H1 (cell line): ENCODE measurements around the gene TLR5. TPM values are rescaled to one million over a fixed set of nuclear protein-coding genes. Genes with fewer than 3 reads are reported as not detected.

Source experiments
- CTCF ChIA-PET: fragments of 300-600 bp; sonication (Branson Sonifier 250); formaldehyde crosslinking; loops from one replicate; lab custom pipeline; 2021; ENCODE audit not compliant: partially characterized antibody; lab: Charles Lee
- POLR2A ChIA-PET: fragments of 300-600 bp; sonication (Branson Sonifier 250); formaldehyde crosslinking; loops from one replicate; lab custom pipeline; 2021; ENCODE audit warnings: inconsistent platforms; ENCODE audit not compliant: partially characterized antibody; lab: Charles Lee
- DNase-seq, 2 experiments: peaks; one replicate each; pipeline versions ENCODE4 v3.0.0 to v3.0.0-alpha.2; 2010 to 2022; ENCODE audit warnings: low spot score in 2 of 2, low read depth in 1 of 2, mixed read lengths in 1 of 2
- FAIRE-seq: peaks from 2 replicates; lab custom pipeline; 2011; peaks lifted over from hg19 to GRCh38; lab: Jason Lieb, UNC
- H2AFZ ChIP-seq: 2 replicates; pipeline ENCODE4 v1.8.1; 2012; ENCODE audit warnings: low read length, inconsistent platforms
- H2AK5ac ChIP-seq: 2 replicates; pipeline ENCODE4 v1.6.1; 2013; ENCODE audit warnings: low read depth, low read length
- H2BK120ac ChIP-seq: replicated peaks from 2 replicates; pipeline ENCODE3; 2013; ENCODE audit warnings: low read depth, low read length, inconsistent platforms
- H2BK12ac ChIP-seq: 2 replicates; pipeline ENCODE4 v1.6.1; 2013; ENCODE audit warnings: low read depth, low read length
- H2BK15ac ChIP-seq: 2 replicates; pipeline ENCODE4 v1.6.1; 2013; ENCODE audit warnings: low read length
- H2BK20ac ChIP-seq: 2 replicates; pipeline ENCODE4 v1.6.1; 2013; ENCODE audit warnings: low read length
- H2BK5ac ChIP-seq: 2 replicates; pipeline ENCODE4 v1.6.1; 2013; ENCODE audit warnings: low read depth, low read length
- H3K14ac ChIP-seq: 2 replicates; pipeline ENCODE4 v1.6.1; 2013; ENCODE audit warnings: inconsistent platforms; ENCODE audit not compliant: insufficient read length
- H3K18ac ChIP-seq: 2 replicates; pipeline ENCODE4 v1.6.1; 2013; ENCODE audit warnings: low read length; ENCODE audit errors: extremely low read depth
- H3K23ac ChIP-seq: 2 replicates; pipeline ENCODE4 v1.6.1; 2013; ENCODE audit warnings: inconsistent platforms; ENCODE audit not compliant: insufficient read length
- H3K23me2 ChIP-seq: 2 replicates; pipeline ENCODE4 v1.6.1; 2013; ENCODE audit warnings: low read depth, low read length
- H3K27ac ChIP-seq: 2 replicates; pipeline ENCODE4 v1.6.1; 2011; ENCODE audit warnings: low read depth, low read length, inconsistent platforms
- H3K27me3 ChIP-seq, 4 experiments: replicated peaks in 1 of 4; 1 replicate in 1 of 4; 2 replicates in 3 of 4; pipeline versions ENCODE4 v1.6.1 to v1.8.1; 2011 to 2013; ENCODE audit warnings: low read length in 3 of 4, mild to moderate bottlenecking in 3 of 4, inconsistent platforms in 2 of 4, mixed read lengths in 2 of 4, moderate library complexity in 1 of 4; ENCODE audit not compliant: control insufficient read depth in 3 of 4, insufficient read depth in 3 of 4; ENCODE audit errors: extremely low read depth in 1 of 4
- H3K36me3 ChIP-seq, 4 experiments: 2 replicates each; pipeline versions ENCODE4 v1.6.1 to v1.8.1; 2011 to 2013; ENCODE audit warnings: mild to moderate bottlenecking in 4 of 4, low read length in 3 of 4, moderate library complexity in 2 of 4, control low read depth in 1 of 4, inconsistent platforms in 1 of 4; ENCODE audit not compliant: insufficient read depth in 4 of 4, control insufficient read depth in 2 of 4
- H3K4ac ChIP-seq: replicated peaks from 2 replicates; pipeline ENCODE3; 2013; ENCODE audit warnings: low read length, low read depth, mixed read lengths, inconsistent platforms; ENCODE audit not compliant: insufficient read length
- H3K4me1 ChIP-seq, 4 experiments: replicated peaks in 1 of 4; 1 replicate in 1 of 4; 2 replicates in 3 of 4; pipeline versions ENCODE4 v1.6.1 to v1.8.1; 2011 to 2013; ENCODE audit warnings: low read length in 3 of 4, inconsistent platforms in 2 of 4, mixed read lengths in 1 of 4; ENCODE audit not compliant: insufficient read depth in 4 of 4, control insufficient read depth in 3 of 4
- H3K4me2 ChIP-seq, 2 experiments: 2 replicates each; pipeline versions ENCODE4 v1.6.1 to v1.8.1; 2011 to 2013; ENCODE audit warnings: low read depth in 2 of 2, low read length in 2 of 2, control low read depth in 1 of 2, inconsistent platforms in 1 of 2, mild to moderate bottlenecking in 1 of 2; ENCODE audit not compliant: insufficient read depth in 1 of 2
- H3K4me3 ChIP-seq, 4 experiments: fragments of 200-600, 300-600 bp in 1 of 4; sonication (generic), shearing (Covaris generic), sonication (Bioruptor Twin) in 1 of 4; 2 replicates each; pipeline versions ENCODE4 v1.5.1 to v1.8.1; 2011 to 2016; ENCODE audit warnings: low read length in 4 of 4, low read depth in 3 of 4, control low read depth in 2 of 4, inconsistent platforms in 2 of 4, mild to moderate bottlenecking in 2 of 4, mixed read lengths in 1 of 4, moderate library complexity in 1 of 4; ENCODE audit not compliant: insufficient read depth in 2 of 4; ENCODE audit errors: extremely low read depth in 1 of 4
- H3K56ac ChIP-seq: replicated peaks from 2 replicates; pipeline ENCODE3; 2013; ENCODE audit warnings: low read depth, mild to moderate bottlenecking, mixed read lengths, low read length, inconsistent platforms; ENCODE audit not compliant: insufficient read length
- H3K79me1 ChIP-seq: 2 replicates; pipeline ENCODE4 v1.6.1; 2013; ENCODE audit warnings: low read depth, low read length, control low read depth
- H3K79me2 ChIP-seq, 2 experiments: 2 replicates each; pipeline versions ENCODE4 v1.6.1 to v1.8.1; 2012 to 2013; ENCODE audit warnings: low read length in 2 of 2, mild to moderate bottlenecking in 2 of 2, inconsistent platforms in 1 of 2; ENCODE audit not compliant: insufficient read depth in 2 of 2, control insufficient read depth in 1 of 2
- H3K9ac ChIP-seq, 4 experiments: replicated peaks in 1 of 4; 1 replicate in 1 of 4; 2 replicates in 3 of 4; pipeline versions ENCODE4 v1.6.1 to v1.8.1; 2011 to 2013; ENCODE audit warnings: low read depth in 3 of 4, low read length in 3 of 4, control low read depth in 2 of 4, mild to moderate bottlenecking in 2 of 4, moderate library complexity in 2 of 4, inconsistent platforms in 1 of 4; ENCODE audit errors: extremely low read depth in 1 of 4
- H3K9me3 ChIP-seq, 2 experiments: 2 replicates each; pipeline versions ENCODE4 v1.6.1 to v1.8.1; 2012 to 2013; ENCODE audit warnings: mild to moderate bottlenecking in 2 of 2, moderate library complexity in 2 of 2, control low read depth in 1 of 2, inconsistent platforms in 1 of 2, low read depth in 1 of 2, low read length in 1 of 2, mixed read lengths in 1 of 2; ENCODE audit not compliant: insufficient read depth in 2 of 2
- H4K20me1 ChIP-seq, 2 experiments: replicated peaks in 1 of 2; 2 replicates each; pipeline versions ENCODE3 to v1.8.1; 2011 to 2013; ENCODE audit warnings: inconsistent platforms in 2 of 2, low read length in 2 of 2, mild to moderate bottlenecking in 1 of 2; ENCODE audit not compliant: insufficient read depth in 2 of 2, control insufficient read depth in 1 of 2
- H4K5ac ChIP-seq: 2 replicates; pipeline ENCODE4 v1.6.1; 2013; ENCODE audit warnings: low read length, low read depth, mixed read lengths, inconsistent platforms; ENCODE audit not compliant: insufficient read length
- H4K8ac ChIP-seq: 2 replicates; pipeline ENCODE4 v1.8.0; 2013; ENCODE audit warnings: mild to moderate bottlenecking, moderate library complexity, low read length, inconsistent platforms; ENCODE audit not compliant: insufficient read depth; ENCODE audit errors: extremely low read depth
- H4K91ac ChIP-seq: replicated peaks from 2 replicates; pipeline ENCODE3; 2013; ENCODE audit warnings: low read length, mixed read lengths, inconsistent platforms; ENCODE audit not compliant: insufficient read length
- ASH2L ChIP-seq: fragments of 200-600, 300-600 bp; sonication (generic); IDR thresholded peaks from one replicate; pipeline ENCODE4 v1.7.1; 2017; ENCODE audit warnings: low read length
- CHD1 ChIP-seq: IDR thresholded peaks from 2 replicates; pipeline ENCODE4 v1.6.1; 2012; ENCODE audit warnings: low read depth, low read length, improper control_type of control experiment
- CHD2 ChIP-seq: IDR thresholded peaks from 2 replicates; pipeline ENCODE4 v1.6.1; 2012; ENCODE audit warnings: low read length, improper control_type of control experiment
- EP300 ChIP-seq, 2 experiments: IDR thresholded peaks; 1 replicate in 1 of 2; 2 replicates in 1 of 2; pipeline ENCODE4 v1.6.1; 2011 to 2012; ENCODE audit warnings: low read depth in 2 of 2, low read length in 2 of 2, mild to moderate bottlenecking in 2 of 2, borderline replicate concordance in 1 of 2, inconsistent platforms in 1 of 2, moderate library complexity in 1 of 2
- HDAC6 ChIP-seq: IDR thresholded peaks from one replicate; pipeline ENCODE4 v1.7.1; 2012; ENCODE audit warnings: low read depth, mild to moderate bottlenecking, inconsistent platforms, low read length, moderate library complexity
- KDM4A ChIP-seq: IDR thresholded peaks from one replicate; pipeline ENCODE4 v1.7.1; 2012; ENCODE audit warnings: low read depth, mild to moderate bottlenecking, moderate library complexity, low read length, inconsistent platforms; ENCODE audit not compliant: severe bottlenecking
- MAFK ChIP-seq: IDR thresholded peaks from 2 replicates; pipeline ENCODE4 v1.6.1; 2012; ENCODE audit warnings: low read depth, mild to moderate bottlenecking, improper control_type of control experiment, low read length
- NANOG ChIP-seq: IDR thresholded peaks from 2 replicates; pipeline ENCODE4 v1.6.1; 2011; ENCODE audit warnings: low read length, low read depth, mild to moderate bottlenecking, inconsistent platforms; ENCODE audit not compliant: insufficient read depth, poor library complexity, severe bottlenecking
- NRF1 ChIP-seq: IDR thresholded peaks from 2 replicates; pipeline ENCODE4 v1.6.1; 2011; ENCODE audit warnings: mild to moderate bottlenecking, low read depth, low read length, improper control_type of control experiment
- PHF8 ChIP-seq: fragments of 200-600 bp; sonication (generic); conservative IDR thresholded peaks from 2 replicates; pipeline ENCODE4 v1.7.1; 2012; ENCODE audit warnings: low read depth, mild to moderate bottlenecking, inconsistent platforms, low read length, moderate library complexity
- POLR2A ChIP-seq, 2 experiments: IDR thresholded peaks; 1 replicate in 1 of 2; 2 replicates in 1 of 2; pipeline ENCODE4 v1.6.1; 2011; ENCODE audit warnings: low read depth in 2 of 2, low read length in 2 of 2, mild to moderate bottlenecking in 2 of 2; ENCODE audit errors: control extremely low read depth in 1 of 2
- SIRT6 ChIP-seq: IDR thresholded peaks from one replicate; pipeline ENCODE4 v1.7.1; 2012; ENCODE audit warnings: low read length, inconsistent platforms
- SIX5 ChIP-seq: IDR thresholded peaks from 2 replicates; pipeline ENCODE4 v1.6.1; 2011; ENCODE audit warnings: mild to moderate bottlenecking, low read depth, low read length
- SP4 ChIP-seq: IDR thresholded peaks from 2 replicates; pipeline ENCODE4 v1.6.1; 2012; ENCODE audit warnings: low read length, inconsistent platforms
- SUZ12 ChIP-seq: fragments of 200-600 bp; sonication (generic); IDR thresholded peaks from 2 replicates; pipeline ENCODE4 v1.6.1; 2012; ENCODE audit warnings: mild to moderate bottlenecking, inconsistent platforms, low read length, moderate library complexity, mixed read lengths
- TCF12 ChIP-seq: IDR thresholded peaks from 2 replicates; pipeline ENCODE4 v1.6.1; 2011; ENCODE audit warnings: low read depth, mild to moderate bottlenecking, low read length
- ZNF274 ChIP-seq: IDR thresholded peaks from 2 replicates; pipeline ENCODE4 v1.7.0; 2012; ENCODE audit warnings: low read length, borderline replicate concordance; ENCODE audit errors: extremely low read depth
- WGBS, 2 experiments: shearing (Covaris generic) in 1 of 2; methylation state at CpG; one replicate each; pipeline versions ENCODE4 v1.1.6 to v1.1.7; 2013 to 2015; ENCODE audit warnings: low lambda C conversion rate in 2 of 2, mixed read lengths in 2 of 2, inconsistent platforms in 1 of 2, low coverage in 1 of 2, missing lambda C conversion rate in 1 of 2; ENCODE audit not compliant: insufficient replicate concordance in 2 of 2, insufficient coverage in 1 of 2, insufficient read length in 1 of 2; ENCODE audit errors: extremely low coverage in 1 of 2, missing lambda C conversion rate in 1 of 2; 5-methylcytosine and 5-hydroxymethylcytosine counted together
- polyA plus RNA-seq, 7 experiments: library from polyadenylated mRNA; depleted of rRNA in 3 of 7; stranded (reverse) in 5 of 7; unstranded in 2 of 7; fragments of >200 nt in 5 of 7; fragments of 200-250 nt in 2 of 7; gene quantifications; 1 replicate in 5 of 7; 2 replicates in 1 of 7; 4 replicates in 1 of 7; pipeline versions ENCODE4 v1.2.1 to v1.2.3, GENCODE V29; 2011 to 2013; ENCODE audit warnings: missing spikeins in 2 of 7, mixed read lengths in 2 of 7
- total RNA-seq: library from RNA; stranded (reverse); fragmentation: NEBNext Ultra II Directional; extraction: Animal tissue kit (Norgen Biotek cat#: 25700); gene quantifications from 2 replicates; pipeline ENCODE4 v1.2.1, GENCODE V29; 2021

The TLR5 gene
- total and polyA plus RNA-seq, 2 of the 8 experiments (the other 6 are each of a cell fraction or from before 2014, with no cell fraction given): 0.35 to 0.74 TPM

DNA sequence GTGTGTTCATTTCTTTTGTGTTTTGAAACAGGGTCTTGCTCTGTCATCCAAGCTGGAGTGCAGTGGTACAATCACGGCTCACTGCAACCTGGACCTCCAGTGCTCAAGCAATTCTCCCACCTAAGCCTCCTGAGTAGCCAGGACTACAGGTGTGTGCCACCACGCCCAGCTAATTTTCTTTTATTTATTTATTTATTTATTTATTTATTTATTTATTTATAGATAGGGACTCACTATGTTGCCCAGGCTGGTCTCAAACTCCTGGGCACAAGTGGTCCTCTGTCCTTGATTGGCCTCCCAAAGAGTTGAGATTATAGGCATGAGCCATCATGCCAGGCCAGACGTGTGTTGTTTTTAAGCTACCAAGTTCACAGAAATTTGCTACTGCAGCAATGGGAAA lies 43.8 kb upstream of the TLR5 start:
- WGBS, 2 experiments: 91% methylated on average over 3 of the region's 3 CpGs; no CpG with 5 or more reads in 1 of the 2 experiments
- no peak overlapping the region for H3K4ac ChIP-seq
- no peak overlapping the region for H3K4me2 ChIP-seq
- no peaks in the 10 kb centered on the region for H3K79me2 ChIP-seq
- no peak overlapping the region for H2AFZ ChIP-seq
- H2BK12ac ChIP-seq: no peak overlapping the region
- no peak overlapping the region for H2BK120ac ChIP-seq
- POLR2A ChIA-PET: no interaction called here
- H3K4me1 ChIP-seq: no peaks in the 10 kb centered on the region
- H3K4me3 ChIP-seq: no peak overlapping the region
- no peaks in the 10 kb centered on the region for H3K27me3 ChIP-seq
- no peak overlapping the region for H3K14ac ChIP-seq
- no peak overlapping the region for H2AK5ac ChIP-seq
- H3K56ac ChIP-seq: no peak overlapping the region
- FAIRE-seq (no peak), DNase-seq (no peak)
- no peaks in the 10 kb centered on the region for H3K23me2 ChIP-seq
- no peaks in the 10 kb centered on the region for H4K20me1 ChIP-seq
- H3K36me3 ChIP-seq: no peaks in the 10 kb centered on the region
- no peak overlapping the region for H3K18ac ChIP-seq
- H2BK5ac ChIP-seq: no peak overlapping the region
- H3K9ac ChIP-seq: no peak overlapping the region
- no peak overlapping the region for H3K27ac ChIP-seq
- no peak overlapping the region for H4K8ac ChIP-seq
- no peak overlapping the region for H2BK20ac ChIP-seq
- CTCF ChIA-PET: interaction anchor here (0.6 to 1.5 kb wide), 8 partner anchors 10 to 1471 kb away, joined by 3 to 9 read pairs (median 3); no protein-coding TSS in a partner anchor
- H4K91ac ChIP-seq: no peak overlapping the region
- no peaks in the 10 kb centered on the region for H3K9me3 ChIP-seq
- no peaks in the 10 kb centered on the region for H3K79me1 ChIP-seq
- no peak overlapping the region for H3K23ac ChIP-seq
- no peak overlapping the region for H2BK15ac ChIP-seq
- no peak overlapping the region for H4K5ac ChIP-seq
- TF ChIP-seq CHD1 (no peak), NANOG (no peak), SIRT6 (no peak), ZNF274 (no peak), EP300 (IDR thresholded peaks at IDR 0.05; ENCODE audit: borderline replicate concordance in 1 of 2, low read depth in 2 of 2, low read length in 2 of 2) (no peak), KDM4A (no peak), SUZ12 (no peak), SIX5 (no peak), NRF1 (no peak), ASH2L (no peak), PHF8 (no peak), HDAC6 (no peak), TCF12 (no peak), MAFK (no peak), POLR2A (IDR thresholded peaks at IDR 0.05; ENCODE audit: control extremely low read depth in 1 of 2, low read depth in 2 of 2, low read length in 2 of 2) (no peak), SP4 (no peak), CHD2 (no peak)
